GM19455 (cell line): ENCODE measurements around the gene ADAM12.
"Not testable (repeated sequence)": the region's sequence is repeated elsewhere in the genome, so short reads cannot be mapped to it uniquely, and the experiment has no call there.

Experiments used
- ATAC-seq: cut with Tn5 transposase; IDR thresholded peaks from one replicate; pipeline ENCODE4 v1.9.1; 2021; ENCODE audit not compliant: unreplicated experiment

ADAM12 gene

GRCh38 chr10:126186766-126187165 is 201.5 kb downstream of the ADAM12 start:
- ATAC-seq = no peak

GRCh38 chr10:126185676-126186447 is 202.4 kb downstream of the ADAM12 start:
- ATAC-seq = no peak

DNA sequence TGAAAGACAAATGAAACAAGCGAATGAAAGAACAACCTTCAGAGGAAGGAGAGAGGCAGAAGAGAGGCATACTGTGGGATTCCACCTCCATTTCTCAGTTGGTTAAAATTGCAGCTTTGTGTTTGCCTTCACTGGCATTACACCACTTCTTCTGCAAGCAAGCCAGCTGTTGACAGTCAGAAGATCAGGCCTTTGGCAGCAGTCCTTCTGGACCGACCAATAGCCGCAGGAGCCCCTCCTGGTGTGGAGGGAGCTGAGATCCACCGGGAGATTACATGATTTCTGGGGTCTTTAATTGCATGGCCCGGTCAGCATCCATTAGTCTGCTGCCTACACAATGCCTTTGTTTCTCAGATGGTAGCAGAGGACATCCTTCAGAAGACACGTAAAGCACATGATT is 206.7 kb downstream of the ADAM12 start:
- ATAC-seq = no peak

DNA sequence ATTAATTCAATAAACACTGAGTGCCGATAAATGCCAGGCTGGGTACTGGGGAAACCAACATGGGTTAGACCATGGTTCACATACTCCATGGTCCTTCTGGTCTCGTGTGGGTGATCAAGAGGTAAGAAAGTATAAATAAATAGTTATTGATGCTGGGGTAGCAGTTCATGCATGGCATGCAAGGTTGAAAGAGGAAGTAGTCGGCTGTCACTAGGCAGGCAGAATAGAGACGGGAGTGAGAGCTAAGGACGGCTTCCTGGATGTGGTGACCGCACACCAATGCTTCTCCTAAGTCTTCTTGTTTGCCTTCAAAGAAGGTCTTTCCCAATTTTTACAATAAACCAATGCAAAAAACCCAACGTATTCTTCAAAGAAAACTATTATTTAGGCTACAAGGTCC is 208.6 kb downstream of the ADAM12 start:
- ATAC-seq = no peak

DNA sequence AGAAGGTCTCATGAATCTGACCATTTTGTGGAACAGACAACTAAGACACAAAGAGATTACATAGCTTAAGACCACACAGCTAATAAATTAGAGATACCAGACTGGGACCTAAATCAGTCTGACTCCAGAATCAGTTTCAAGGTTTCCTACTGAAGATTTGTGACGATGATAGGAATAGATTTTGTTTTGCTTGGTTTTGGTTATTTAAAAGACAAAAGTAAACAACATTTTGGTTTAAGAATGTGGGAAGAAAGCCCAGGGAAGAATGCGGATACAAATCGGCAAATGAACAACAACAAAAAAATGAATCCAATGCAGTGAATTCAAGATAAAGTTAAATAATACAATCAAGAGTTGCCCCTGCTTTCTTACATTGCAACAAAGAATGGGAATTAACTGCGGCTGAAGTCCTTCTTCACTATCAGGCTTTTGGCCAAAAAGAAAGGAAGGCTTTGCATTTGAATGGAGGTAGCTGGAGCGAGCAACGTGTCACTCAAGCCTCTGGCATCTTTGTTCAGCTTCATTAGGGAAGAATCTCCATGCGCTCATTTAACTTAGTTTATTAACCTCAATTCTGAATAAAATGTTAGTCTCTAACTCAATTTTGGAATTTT is 210.8 kb downstream of the ADAM12 start:
- no peak for ATAC-seq

GRCh38 chr10:126175641-126176262 is 212.5 kb downstream of the ADAM12 start:
- ATAC-seq = no peak

GRCh38 chr10:126172755-126173154 is 215.5 kb downstream of the ADAM12 start:
- ATAC-seq = not testable (repeated sequence)

GRCh38 chr10:126171555-126171954 is 216.7 kb downstream of the ADAM12 start:
- ATAC-seq = no peak

- no peak for ATAC-seq
Measured at GRCh38 chr10:126170776-126171175, 217.5 kb downstream of the ADAM12 start.

DNA sequence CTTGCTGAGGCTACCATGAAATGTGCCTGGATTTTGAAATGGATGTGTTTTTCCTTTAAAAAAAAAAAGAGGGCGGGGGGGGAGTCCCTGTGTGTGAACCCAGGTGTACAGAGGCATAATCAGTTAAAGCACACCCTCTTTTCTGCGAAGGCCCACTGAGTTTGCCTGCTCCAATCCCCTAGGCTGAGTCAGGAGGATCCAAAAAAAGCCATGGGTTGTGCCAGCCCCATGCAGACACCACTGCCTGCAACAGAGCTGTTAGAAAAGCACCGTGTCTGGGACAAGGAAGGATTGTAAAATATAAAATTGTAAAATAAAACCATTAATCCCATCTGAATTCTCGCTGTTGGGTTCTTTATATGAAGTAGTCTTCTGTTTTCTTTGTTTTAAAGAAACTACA is 217.9 kb downstream of the ADAM12 start:
- no peak for ATAC-seq

DNA sequence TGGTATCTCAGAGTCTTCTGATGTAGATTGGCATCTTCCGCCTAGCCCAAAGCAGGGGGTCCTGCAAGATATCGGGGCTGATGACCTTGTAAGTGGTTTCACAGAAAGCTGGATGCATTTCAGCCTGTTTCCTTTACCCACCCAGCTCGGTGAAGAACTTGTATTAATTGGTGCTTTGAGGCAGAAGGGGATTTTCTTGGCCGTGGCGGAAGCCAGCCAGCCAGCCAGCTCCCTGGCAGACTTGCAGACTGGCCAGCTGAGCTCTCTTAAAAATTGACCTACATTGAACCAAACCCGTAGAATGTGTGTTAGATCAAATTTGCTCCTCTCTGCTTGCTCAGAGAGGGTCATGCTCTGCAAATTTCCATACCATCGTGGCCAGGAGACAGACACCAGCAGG is 218.4 kb downstream of the ADAM12 start:
- no peak for ATAC-seq

DNA sequence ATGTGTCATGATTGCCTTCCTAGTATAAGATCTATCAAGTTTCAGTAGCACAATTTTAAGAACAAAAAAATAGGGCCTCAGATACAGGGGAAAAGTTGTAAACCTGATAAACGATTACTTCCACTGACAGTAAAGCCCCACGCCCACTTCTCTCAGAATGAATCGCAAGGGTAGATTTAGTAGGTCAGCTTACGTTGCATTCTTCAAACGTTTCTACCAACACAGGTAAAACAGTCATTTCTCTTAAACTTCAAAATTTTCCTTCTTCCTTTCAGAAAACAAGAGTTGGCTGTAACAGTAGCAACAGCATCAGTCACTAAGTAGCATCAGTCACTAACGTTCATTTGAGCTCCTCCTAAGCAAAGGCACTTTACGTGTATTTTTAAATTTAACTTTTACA is 221.5 kb downstream of the ADAM12 start:
- no peak for ATAC-seq

GRCh38 chr10:126165874-126166273 is 222.4 kb downstream of the ADAM12 start:
- ATAC-seq = no peak

DNA sequence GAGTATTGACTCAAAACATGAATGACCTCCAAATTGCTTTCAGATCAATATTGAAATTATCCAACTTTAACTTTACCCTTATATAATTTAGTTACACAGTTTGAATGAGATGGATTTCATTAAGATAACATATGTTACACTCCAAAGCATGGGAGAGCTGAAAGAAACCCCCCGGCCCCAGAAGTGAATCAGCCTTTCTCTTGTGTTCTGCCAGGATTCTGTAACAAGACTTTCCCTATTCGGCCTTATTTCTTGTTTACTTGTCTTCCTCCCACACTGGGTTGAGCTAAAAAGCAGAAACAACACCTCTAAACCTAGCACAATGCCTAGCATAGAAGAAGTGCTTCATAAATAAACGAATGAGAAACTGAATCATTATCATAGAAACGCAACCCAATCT is 224.8 kb downstream of the ADAM12 start:
- ATAC-seq = no peak

DNA sequence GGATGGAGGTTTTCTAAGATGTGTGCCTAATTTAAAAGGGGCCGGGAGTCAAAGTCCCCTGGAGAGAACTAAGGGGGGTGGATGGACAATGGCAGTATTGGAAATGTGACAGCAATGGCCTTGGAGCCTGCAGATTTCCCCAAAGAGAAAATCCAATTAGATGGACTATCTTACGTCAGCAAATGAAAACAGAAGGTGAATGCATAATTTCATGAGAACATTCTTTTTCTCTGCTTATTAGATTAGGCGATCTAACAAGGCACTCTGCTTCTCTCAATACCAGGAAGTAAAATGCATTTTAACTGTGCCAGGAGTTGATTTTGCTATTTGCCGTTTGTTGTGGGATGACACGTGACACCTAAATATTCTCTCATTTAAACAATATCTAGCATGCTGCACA is 226.6 kb downstream of the ADAM12 start:
- ATAC-seq = no peak

- ATAC-seq = no peak
Measured at GRCh38 chr10:126160971-126161630, 227.2 kb downstream of the ADAM12 start.

DNA sequence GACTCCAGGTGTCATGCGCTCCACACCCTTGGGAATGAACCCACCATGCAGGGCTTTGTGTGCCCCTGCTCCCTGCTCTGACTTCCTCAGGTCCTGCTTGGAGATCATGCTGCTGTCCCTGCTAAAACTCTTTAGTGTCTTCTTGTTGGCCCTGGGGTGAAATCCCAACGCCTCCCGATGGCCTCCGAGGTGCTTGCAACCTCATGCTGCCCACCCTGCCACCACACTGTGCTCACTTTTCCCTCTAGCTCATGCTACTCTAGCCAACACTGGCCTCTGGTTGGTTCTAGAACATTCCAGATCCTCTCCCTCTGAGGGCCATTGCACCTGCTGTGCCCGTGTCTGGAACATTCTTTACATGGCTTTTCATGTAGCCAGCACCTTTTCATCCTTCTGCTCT is 227.7 kb downstream of the ADAM12 start:
- no peak for ATAC-seq

DNA sequence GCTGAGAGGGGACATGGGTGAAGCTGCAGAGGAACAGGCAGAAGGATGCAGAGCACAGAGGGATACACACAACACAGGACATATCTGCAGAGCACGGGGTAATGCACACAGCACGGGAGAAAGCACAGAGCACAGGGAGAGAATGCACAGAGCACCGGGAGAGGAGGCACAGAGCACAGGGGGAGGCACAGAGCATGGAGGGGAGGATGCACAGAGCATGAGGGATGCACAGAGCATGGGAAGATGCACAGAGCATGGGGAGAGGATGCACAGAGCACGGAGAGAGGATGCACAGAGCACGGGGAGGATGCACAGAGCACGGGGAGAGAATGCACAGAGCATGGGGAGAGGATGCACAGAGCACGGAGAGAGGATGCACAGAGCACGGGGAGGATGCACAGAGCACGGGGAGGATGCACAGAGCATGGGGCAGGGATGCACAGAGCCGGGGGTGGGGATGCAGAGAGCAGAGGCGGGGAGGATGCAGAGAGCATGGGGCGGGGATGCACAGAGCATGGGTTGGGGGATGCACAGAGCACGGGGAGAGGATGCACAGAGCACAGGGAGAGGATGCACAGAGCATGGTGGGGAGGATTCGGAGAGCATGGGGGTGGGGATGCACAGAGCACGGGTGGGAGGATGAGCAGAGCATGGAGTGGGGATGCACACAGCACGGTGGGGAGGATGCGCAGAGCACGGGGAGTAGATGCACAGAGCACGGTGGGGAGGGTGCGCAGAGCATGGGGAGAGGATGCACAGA is 230.0 kb downstream of the ADAM12 start:
- no peak for ATAC-seq

DNA sequence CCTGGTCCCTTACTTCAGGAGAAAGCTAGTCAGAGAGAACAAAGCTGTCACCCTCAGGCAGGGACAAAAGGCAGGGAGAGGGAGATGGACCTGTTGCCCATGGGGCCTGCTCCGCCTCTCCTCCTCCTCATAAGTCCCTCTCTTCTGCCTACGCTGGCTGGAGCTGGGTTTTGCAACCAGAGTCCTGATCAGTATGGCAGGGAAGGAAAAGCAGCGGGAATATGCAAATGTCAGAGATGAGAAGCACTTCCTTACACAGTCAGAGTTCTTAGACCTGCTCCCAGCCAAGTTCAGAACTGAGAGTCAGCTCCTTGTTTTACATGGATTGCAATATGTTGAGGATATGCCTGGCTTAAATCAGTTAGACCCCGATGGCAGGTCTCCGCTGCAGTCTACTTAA is 231.1 kb downstream of the ADAM12 start:
- no peak for ATAC-seq

GRCh38 chr10:126156503-126156902 is 231.8 kb downstream of the ADAM12 start:
- ATAC-seq = no peak

GRCh38 chr10:126156012-126156411 is 232.3 kb downstream of the ADAM12 start:
- no peak for ATAC-seq
